SK-N-SH treated with all-trans-retinoic acid at 6 μM for 48 hours (cell line): ENCODE measurements around the gene MAGI3.

Experiments used
- BACH2 ChIP-seq: fragments of 250-450 bp; sonication (Bioruptor Pico); IDR thresholded peaks from 2 replicates; pipeline ENCODE4 v1.9.0; 2021; ENCODE audit warnings: mild to moderate bottlenecking, borderline replicate concordance
- ZFP30 ChIP-seq: fragments of 450-650 bp; formaldehyde crosslinking; IDR thresholded peaks from 2 replicates; pipeline ENCODE4 v1.5.0; 2022; ENCODE audit warnings: mild to moderate bottlenecking, moderate library complexity

DNA sequence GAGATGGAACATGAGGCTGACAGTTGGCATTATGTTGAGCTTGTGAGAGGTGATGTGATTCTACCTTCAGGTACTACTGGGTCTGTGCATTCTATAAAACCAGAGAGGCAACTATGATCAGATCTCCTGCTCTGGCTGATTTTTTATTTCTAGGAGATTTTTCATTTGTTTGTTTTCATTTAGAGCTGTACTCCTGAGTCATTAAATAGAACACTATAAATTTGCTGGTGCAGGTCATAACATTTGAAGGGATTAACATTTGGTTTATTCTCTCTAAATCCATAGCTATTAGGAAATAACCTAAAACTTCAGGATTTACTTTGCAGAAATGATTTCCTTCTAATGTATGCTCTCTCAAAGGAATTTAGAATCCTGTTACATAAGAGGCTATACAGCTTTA is 42.9 kb downstream of the MAGI3 start:
- TF ChIP-seq BACH2 (no peak), ZFP30 (CRISPR knock-in tag) (no peak)
